GM13976 (cell line): Measurements from ENCODE around the gene SPTA1.

Experiments used
- DNase-seq: peaks from one replicate; pipeline ENCODE4 v3.0.0; 2012; ENCODE audit warnings: low spot score
- in situ Hi-C: fragments of 300-500 bp; cut with MboI; formaldehyde crosslinking; loops from one replicate; pipeline ENCODE4 v1.12.0; 2022; ENCODE audit warnings: low sequenced_read_pairs, mixed read lengths, inconsistent platforms; ENCODE audit not compliant: unreplicated experiment
- TF ChIP-seq, protein P1 (sequence below): IDR thresholded peaks from 2 replicates; pipeline ENCODE4 v1.5.1; 2012; ENCODE audit warnings: borderline replicate concordance, mild to moderate bottlenecking; ENCODE audit not compliant: insufficient read depth; ENCODE audit errors: extremely low read depth, missing control alignments, control extremely low read depth

SPTA1 gene

DNA sequence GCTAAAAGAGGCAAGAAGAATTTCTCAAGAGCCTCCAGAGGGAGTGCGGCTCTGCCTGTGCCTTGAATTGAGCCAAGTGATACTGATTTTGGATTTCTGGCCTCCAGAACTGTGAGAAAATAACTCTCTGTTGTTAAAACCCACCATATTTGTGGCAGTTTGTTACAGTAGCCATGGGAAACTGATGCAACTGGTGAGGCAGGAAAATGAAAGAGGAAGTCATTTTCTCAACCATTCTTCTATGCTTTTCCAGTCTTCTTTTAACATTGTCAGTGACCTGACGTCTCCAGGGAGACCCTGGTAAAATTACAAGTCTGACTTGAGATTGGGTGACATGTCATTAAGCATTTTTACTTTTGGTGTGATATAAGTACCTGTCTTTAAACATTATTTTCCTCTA, 121.9 kb downstream of the SPTA1 start:
- TF ChIP-seq, protein P1, sequence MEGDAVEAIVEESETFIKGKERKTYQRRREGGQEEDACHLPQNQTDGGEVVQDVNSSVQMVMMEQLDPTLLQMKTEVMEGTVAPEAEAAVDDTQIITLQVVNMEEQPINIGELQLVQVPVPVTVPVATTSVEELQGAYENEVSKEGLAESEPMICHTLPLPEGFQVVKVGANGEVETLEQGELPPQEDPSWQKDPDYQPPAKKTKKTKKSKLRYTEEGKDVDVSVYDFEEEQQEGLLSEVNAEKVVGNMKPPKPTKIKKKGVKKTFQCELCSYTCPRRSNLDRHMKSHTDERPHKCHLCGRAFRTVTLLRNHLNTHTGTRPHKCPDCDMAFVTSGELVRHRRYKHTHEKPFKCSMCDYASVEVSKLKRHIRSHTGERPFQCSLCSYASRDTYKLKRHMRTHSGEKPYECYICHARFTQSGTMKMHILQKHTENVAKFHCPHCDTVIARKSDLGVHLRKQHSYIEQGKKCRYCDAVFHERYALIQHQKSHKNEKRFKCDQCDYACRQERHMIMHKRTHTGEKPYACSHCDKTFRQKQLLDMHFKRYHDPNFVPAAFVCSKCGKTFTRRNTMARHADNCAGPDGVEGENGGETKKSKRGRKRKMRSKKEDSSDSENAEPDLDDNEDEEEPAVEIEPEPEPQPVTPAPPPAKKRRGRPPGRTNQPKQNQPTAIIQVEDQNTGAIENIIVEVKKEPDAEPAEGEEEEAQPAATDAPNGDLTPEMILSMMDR = no peak
- DNase-seq = no peak
- in situ Hi-C loops = no loop called here

DNA sequence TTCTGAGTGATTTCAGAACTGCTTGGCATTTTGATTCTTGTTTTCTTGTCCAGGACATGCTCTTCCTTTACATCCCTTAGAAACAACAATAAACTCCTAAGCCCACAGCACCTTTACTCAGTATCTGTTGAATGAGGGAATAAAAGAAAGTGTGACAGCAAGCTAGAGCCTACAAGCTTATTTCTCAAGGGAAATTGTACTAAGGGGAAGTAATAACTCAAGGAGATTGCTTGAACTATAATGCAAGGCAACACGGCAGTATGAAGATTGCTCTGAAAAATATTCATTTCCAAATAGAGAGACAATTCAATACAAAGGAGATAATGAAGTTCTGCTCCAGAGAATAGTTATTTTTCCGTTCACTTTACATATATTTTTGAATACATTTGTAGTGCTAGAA, 122.7 kb downstream of the SPTA1 start:
- no peak for DNase-seq
- in situ Hi-C loops = no loop called here
- TF ChIP-seq, protein P1 = no peak
